Measurements from ENCODE around the gene PODNL1. TPM values are rescaled to one million over a fixed set of nuclear protein-coding genes. Genes with fewer than 3 reads are reported as not detected.

The PODNL1 gene
- total RNA-seq, 2 experiments from 2014 or later = 0.25 to 0.46 TPM

DNA sequence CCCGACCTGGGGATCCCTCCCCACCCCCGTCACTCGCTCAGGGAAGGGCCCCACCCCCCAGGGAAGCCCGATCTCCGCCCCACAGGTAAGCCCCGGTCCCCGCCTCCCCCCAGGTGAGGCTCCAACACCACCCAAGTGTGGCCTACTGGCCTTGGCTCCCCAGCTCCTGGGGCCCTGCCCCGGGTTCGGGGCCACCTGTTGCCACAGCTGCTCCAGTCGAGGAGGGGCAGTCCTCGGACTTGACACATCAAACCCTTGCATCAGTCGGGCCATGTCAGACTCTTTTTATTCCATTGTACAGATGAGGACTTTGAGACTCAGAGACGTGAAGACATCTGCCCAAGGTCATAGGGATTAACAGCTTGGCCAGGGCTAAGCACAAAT lies 31.7 kb downstream of the PODNL1 start:
- POLR2A ChIA-PET = interaction anchor here (0.7 kb wide), 1 partner anchor 132 kb away, joined by 3 read pairs; no protein-coding TSS in a partner anchor
- intact Hi-C loops (cut with DNase I, micrococcal nuclease) = loop anchor here in 1 of 2 experiments (1.0 kb wide), 8 partner anchors 15 to 175 kb away; partner anchors contain the start of genes DCAF15 and RFX1
- peak overlapping the region; percentile 75 for H3K4me3 Mint-ChIP-seq
- peaks cover 14% of the 10 kb centered on the region for H3K4me1 Mint-ChIP-seq
- DNase-seq (peak; percentile 49), ATAC-seq (peak; percentile 27)
- no peaks in the 10 kb centered on the region for H3K27me3 Mint-ChIP-seq
- peak overlapping the region; percentile 77 for H3K27ac Mint-ChIP-seq
- H3K36me3 Mint-ChIP-seq (ENCODE audit: low read depth) = peaks cover 9% of the 10 kb centered on the region
- CTCF ChIA-PET = interaction anchor here (0.5 to 1.3 kb wide), 8 partner anchors 14 to 167 kb away, joined by 3 read pairs; partner anchors contain the start of genes DCAF15, IL27RA and PALM3
- H3K9me3 Mint-ChIP-seq (ENCODE audit: low read depth) = peaks cover 1% of the 10 kb centered on the region

DNA sequence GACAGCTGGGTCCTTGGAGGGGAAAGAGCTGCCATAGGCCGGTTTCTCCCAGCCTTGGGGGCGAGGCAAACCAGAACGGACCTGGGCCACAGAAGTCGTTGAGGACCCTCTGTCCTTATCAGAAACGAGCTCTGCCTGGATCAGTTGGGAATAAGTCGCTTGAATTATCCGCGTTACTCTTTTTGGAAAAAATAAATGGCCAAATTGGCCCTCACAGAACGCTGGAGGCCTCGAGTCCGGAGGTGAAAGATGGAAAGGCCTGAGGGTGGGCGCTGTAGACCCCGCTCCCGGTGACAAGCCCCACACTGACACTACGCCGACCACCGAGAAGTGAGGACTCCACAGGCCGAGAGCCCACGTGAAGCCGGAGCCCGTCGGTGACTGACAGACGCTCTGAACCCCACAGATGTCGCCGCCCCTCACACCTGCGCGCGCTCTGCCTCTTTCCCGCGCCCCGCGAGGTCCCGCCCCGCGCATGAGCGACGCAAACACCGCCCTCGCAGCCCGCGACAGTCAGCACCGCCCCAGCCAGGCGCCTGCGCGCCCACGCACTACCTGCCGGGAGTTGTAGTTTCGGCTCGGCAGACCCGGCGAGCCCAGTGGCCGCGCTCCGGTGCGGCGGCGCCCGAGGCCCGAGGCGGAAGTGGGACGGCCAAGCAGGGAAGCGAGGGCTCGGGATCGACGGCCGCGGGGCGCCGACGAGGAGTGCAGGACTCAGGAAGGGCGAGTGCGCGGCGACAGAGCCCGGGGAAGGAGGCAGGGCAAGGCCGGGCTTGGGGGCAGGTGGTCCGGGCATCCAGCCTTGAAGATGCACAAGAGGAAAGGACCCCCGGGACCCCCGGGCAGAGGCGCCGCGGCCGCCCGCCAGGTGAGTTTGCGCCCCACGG lies 32.3 kb downstream of the PODNL1 start, which contains the start of the genes BRME1 and CC2D1A:
Gene BRME1, minus strand, starts transcription at position 484 of the 887 bp plus-strand sequence. CDS start 1,225 bp downstream, outside the sequence.
Gene CC2D1A, plus strand, starts transcription at position 568 of the 887 bp plus-strand sequence. Its CDS starts 241 bp downstream, at position 809.
- Mint-ChIP-seq H3K36me3 (ENCODE audit: low read depth) (peaks cover 8% of the 10 kb centered on the region), H3K27me3 (no peaks in the 10 kb centered on the region), H3K4me3 (peak within 1 kb of the TSS; percentile 75), H3K4me1 (peaks cover 14% of the 10 kb centered on the region), H3K27ac (peak within 1 kb of the TSS; percentile 93), H3K9me3 (ENCODE audit: low read depth) (peaks cover 1% of the 10 kb centered on the region)
- DNase-seq (peak; percentile 99), ATAC-seq (peak; percentile 97)
- intact Hi-C loops (cut with DNase I, micrococcal nuclease) = loop anchor here in 1 of 2 experiments (1.0 kb wide), 8 partner anchors 15 to 175 kb away; partner anchors contain the start of genes DCAF15 and RFX1
- CTCF ChIA-PET = interaction anchor here (0.5 to 1.3 kb wide), 6 partner anchors 10 to 156 kb away, joined by 3 read pairs; partner anchors contain the start of genes IL27RA and PALM3
- POLR2A ChIA-PET = interaction anchor here (0.7 kb wide), 1 partner anchor 133 kb away, joined by 3 read pairs; no protein-coding TSS in a partner anchor

DNA sequence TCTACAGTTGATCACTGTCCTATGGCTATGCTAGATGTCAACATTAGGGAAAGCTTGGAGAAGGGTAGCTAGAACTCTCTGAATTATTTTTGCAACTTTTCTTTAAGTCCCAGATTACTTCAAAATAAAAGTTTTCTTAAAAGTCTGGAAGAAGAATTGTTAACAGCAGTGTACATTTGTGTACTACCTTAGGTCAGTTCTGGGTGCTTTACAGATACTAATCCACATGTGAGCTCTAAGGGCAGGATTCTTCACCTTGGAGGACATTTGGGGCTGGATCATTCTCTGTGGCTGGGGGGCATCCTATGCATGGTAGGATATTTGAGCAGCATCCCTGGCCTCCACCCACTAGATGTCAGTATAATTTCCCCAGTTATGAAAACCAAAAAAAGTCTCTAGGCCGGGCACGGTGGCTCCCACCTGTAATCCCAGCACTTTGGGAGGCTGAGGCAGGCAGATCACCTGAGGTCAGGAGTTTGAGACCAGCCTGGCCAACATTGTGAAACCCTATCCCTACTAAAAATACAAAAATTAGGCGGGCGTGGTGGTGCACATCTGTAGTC lies 35.1 kb downstream of the PODNL1 start:
- Mint-ChIP-seq H3K4me1 (peaks cover 14% of the 10 kb centered on the region), H3K27ac (no peak overlapping the region), H3K27me3 (no peaks in the 10 kb centered on the region), H3K9me3 (ENCODE audit: low read depth) (peaks cover 1% of the 10 kb centered on the region), H3K36me3 (ENCODE audit: low read depth) (peaks cover 4% of the 10 kb centered on the region), H3K4me3 (no peak overlapping the region)
- ATAC-seq (peak; percentile 21), DNase-seq (peak; percentile 54)
- ChIA-PET POLR2A (interaction anchor here (0.7 kb wide), 1 partner anchor 17 kb away, joined by 9 read pairs; no protein-coding TSS in a partner anchor), CTCF (interaction anchor here (0.6 to 2.2 kb wide), 10 partner anchors 17 to 614 kb away, joined by 3 to 7 read pairs (median 3); no protein-coding TSS in a partner anchor)
- intact Hi-C loops (cut with DNase I, micrococcal nuclease) = no loop called here

DNA sequence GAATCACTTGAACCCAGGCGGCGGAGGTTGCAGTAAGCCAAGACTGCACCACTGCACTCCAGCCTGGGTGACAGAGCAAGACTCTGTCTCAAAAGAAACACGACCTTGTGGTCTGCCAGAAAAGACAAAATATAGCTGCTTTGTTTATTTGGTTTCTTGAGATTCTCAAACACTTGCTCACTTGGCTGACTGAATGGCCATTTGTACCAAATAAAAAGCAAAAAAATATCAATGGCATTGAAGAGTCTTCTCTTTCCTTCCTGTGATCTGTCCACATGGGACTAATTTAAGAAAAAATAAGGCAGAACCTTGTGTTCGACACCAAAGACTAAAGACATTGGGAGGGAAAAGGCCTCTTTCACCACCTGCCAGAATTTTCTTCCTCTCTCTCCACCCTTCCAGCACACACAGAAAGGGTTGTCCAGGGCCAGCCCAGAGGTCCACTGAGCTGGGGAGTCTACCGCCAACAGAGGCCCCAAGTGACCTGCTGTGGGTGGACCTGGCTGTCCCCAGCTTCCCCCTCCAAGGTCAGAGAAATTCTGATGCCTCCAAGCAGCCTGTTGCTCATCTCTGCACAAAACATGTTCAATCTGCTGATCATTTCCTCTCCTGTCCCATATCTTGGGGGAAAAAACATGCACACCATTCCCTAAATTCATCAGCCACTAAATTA lies 38.2 kb downstream of the PODNL1 start:
- Mint-ChIP-seq H3K4me1 (no peaks in the 10 kb centered on the region), H3K4me3 (no peak overlapping the region), H3K9me3 (ENCODE audit: low read depth) (no peaks in the 10 kb centered on the region), H3K27me3 (no peaks in the 10 kb centered on the region), H3K27ac (no peak overlapping the region), H3K36me3 (ENCODE audit: low read depth) (no peaks in the 10 kb centered on the region)
- ATAC-seq (no peak), DNase-seq (no peak)
- ChIA-PET CTCF (interaction anchor here (1.0 to 1.5 kb wide), 2 partner anchors 97 to 176 kb away, joined by 3 read pairs; no protein-coding TSS in a partner anchor), POLR2A (no interaction called here)
- intact Hi-C loops (cut with DNase I, micrococcal nuclease) = no loop called here

DNA sequence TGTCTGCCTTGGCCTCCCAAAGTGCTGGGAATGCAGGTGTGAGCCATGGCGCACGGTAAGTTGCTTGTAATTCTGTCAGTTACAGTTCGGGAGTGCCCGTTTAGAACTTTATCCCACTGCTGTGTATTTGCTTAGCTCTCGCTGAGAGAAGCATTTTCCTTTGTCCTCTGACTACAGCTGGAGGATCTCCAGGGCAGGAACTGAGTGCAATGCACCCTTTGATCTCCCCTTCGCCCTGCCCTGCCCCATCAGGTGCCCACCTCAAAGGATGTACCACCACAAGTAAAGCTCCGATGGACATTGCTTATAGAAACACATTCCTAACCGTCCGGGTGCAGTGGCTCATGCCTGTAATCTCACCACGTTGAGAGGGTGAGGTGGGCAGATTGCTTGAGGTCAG lies 38.8 kb downstream of the PODNL1 start:
- no peaks in the 10 kb centered on the region for H3K9me3 Mint-ChIP-seq (ENCODE audit: low read depth)
- DNase-seq (no peak), ATAC-seq (no peak)
- no peaks in the 10 kb centered on the region for H3K27me3 Mint-ChIP-seq
- ChIA-PET POLR2A (no interaction called here), CTCF (interaction anchor here (1.1 to 1.5 kb wide), 2 partner anchors 149 to 177 kb away, joined by 3 read pairs; no protein-coding TSS in a partner anchor)
- H3K27ac Mint-ChIP-seq = no peak overlapping the region
- H3K4me3 Mint-ChIP-seq = no peak overlapping the region
- intact Hi-C loops (cut with DNase I, micrococcal nuclease) = no loop called here
- no peaks in the 10 kb centered on the region for H3K36me3 Mint-ChIP-seq (ENCODE audit: low read depth)
- H3K4me1 Mint-ChIP-seq = no peaks in the 10 kb centered on the region

DNA sequence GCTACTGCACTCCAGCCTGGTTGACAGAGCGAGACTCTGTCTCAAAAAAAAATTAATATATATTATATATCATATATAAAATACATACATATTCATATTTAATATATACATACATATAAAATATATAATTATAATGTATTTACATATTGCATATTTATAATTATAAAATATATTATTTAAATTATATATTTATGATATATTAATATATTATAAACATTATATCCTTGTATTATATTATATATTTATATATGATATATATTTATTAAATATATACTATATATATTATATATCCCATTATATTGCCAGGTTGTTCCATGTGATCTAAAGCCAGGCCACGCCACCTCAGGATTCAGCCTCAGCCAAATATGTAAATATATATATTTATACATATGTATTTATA lies 42.0 kb downstream of the PODNL1 start:
- intact Hi-C loops (cut with DNase I, micrococcal nuclease) = no loop called here
- H3K4me1 Mint-ChIP-seq = no peaks in the 10 kb centered on the region
- H3K36me3 Mint-ChIP-seq (ENCODE audit: low read depth) = no peaks in the 10 kb centered on the region
- no peak overlapping the region for H3K4me3 Mint-ChIP-seq
- POLR2A ChIA-PET = no interaction called here
- H3K27me3 Mint-ChIP-seq = no peaks in the 10 kb centered on the region
- DNase-seq = no peak
- no peak for ATAC-seq
- CTCF ChIA-PET = no interaction called here
- H3K9me3 Mint-ChIP-seq (ENCODE audit: low read depth) = no peaks in the 10 kb centered on the region
- H3K27ac Mint-ChIP-seq = no peak overlapping the region

DNA sequence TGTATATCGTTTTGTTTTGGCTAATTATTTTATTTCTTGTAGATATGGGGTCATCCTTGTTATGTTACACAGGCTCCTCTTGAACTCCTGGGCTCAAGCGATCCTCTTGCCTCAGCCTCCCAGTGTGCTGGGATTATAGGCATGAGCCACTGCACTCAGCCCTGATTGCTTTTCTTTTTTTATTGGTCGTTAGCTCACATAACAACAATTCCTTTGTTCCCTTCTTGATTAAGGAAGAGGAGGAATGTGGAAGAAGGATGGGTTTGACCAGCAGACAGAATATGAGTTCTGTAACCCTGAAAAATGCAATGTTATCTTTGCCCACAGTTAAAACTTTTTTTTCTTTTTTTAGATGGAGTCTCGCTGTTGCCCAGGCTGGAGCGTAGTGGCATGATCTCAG lies 43.7 kb downstream of the PODNL1 start:
- H3K27me3 Mint-ChIP-seq = no peaks in the 10 kb centered on the region
- no peaks in the 10 kb centered on the region for H3K9me3 Mint-ChIP-seq (ENCODE audit: low read depth)
- no peaks in the 10 kb centered on the region for H3K36me3 Mint-ChIP-seq (ENCODE audit: low read depth)
- intact Hi-C loops (cut with DNase I, micrococcal nuclease) = no loop called here
- no peak for ATAC-seq
- H3K4me1 Mint-ChIP-seq = no peaks in the 10 kb centered on the region
- DNase-seq = no peak
- POLR2A ChIA-PET = interaction anchor here (0.5 kb wide), 1 partner anchor 96 kb away, joined by 3 read pairs; no protein-coding TSS in a partner anchor
- no peak overlapping the region for H3K27ac Mint-ChIP-seq
- CTCF ChIA-PET = no interaction called here
- no peak overlapping the region for H3K4me3 Mint-ChIP-seq

DNA sequence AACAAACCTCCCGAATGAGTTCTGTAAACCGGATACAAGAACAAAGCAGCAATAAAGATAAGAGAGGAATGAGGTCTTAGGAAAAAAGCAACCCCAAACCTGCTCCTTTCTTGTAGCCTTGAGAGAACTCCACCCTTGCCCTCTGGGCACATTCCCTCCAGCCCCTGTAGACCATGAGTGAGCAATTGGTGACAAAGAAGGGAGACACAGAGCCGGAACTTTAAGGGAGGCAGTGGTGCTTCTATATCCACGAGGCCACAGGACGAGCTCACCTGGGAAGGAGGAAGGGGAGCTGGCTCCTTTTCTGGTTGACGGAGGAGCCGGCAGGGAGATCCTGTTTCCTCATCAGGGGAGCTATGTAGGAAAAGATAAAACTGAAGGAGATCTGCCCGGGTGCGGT lies 45.3 kb downstream of the PODNL1 start:
- no peak overlapping the region for H3K4me3 Mint-ChIP-seq
- ChIA-PET POLR2A (interaction anchor here (0.6 kb wide), 3 partner anchors 20 to 192 kb away, joined by 3 to 4 read pairs (median 4); no protein-coding TSS in a partner anchor), CTCF (interaction anchor here (1.0 kb wide), 1 partner anchor 13 kb away, joined by 4 read pairs; no protein-coding TSS in a partner anchor)
- no peak overlapping the region for H3K27ac Mint-ChIP-seq
- ATAC-seq (no peak), DNase-seq (no peak)
- intact Hi-C loops (cut with DNase I, micrococcal nuclease) = no loop called here
- no peaks in the 10 kb centered on the region for H3K36me3 Mint-ChIP-seq (ENCODE audit: low read depth)
- H3K27me3 Mint-ChIP-seq = no peaks in the 10 kb centered on the region
- no peaks in the 10 kb centered on the region for H3K4me1 Mint-ChIP-seq
- no peaks in the 10 kb centered on the region for H3K9me3 Mint-ChIP-seq (ENCODE audit: low read depth)

DNA sequence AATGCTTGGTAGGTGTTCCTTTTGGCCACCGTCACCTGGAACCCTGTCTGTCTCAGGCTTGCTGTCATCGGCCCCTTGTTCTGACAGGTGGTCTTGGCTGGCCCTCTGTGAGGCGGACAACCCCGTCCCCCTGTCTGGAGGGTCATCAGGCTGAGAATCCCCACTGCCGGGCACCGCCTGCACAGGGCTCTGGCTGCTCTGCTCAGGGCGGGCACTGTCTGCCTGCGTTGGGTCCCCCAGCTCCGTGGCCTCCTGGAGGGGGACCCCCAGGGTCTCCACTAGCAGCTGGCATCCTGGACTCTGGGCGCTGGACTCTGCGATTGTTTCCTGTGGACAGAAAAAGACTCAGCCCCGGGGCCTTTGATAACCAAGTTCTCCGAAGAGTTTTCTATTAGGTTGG lies 48.1 kb downstream of the PODNL1 start:
- no peak for DNase-seq
- Mint-ChIP-seq H3K9me3 (ENCODE audit: low read depth) (no peaks in the 10 kb centered on the region), H3K27ac (no peak overlapping the region), H3K27me3 (no peaks in the 10 kb centered on the region), H3K4me3 (no peak overlapping the region), H3K4me1 (no peaks in the 10 kb centered on the region), H3K36me3 (ENCODE audit: low read depth) (no peaks in the 10 kb centered on the region)
- ATAC-seq = no peak
- ChIA-PET POLR2A (no interaction called here), CTCF (no interaction called here)
- intact Hi-C loops (cut with DNase I, micrococcal nuclease) = no loop called here

DNA sequence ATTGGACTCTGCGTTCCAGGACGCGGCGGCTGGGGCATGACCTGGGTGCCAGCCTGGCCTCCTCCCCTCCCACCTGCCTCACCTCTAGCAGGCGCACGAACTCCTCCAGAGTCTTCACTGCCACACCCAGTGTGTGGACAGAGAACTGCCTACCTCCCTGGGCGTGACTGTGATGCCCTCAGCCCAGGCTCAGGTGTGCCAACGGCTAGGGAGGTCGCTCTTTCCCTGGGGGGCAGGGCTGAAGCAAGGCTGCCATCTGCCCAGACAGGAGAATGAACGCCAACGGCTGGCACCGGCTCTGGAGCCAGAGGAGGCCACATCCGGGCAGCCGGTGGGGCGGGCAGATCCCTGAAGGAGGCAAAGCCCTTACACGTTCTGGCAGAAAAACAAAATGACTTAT lies 49.9 kb downstream of the PODNL1 start:
- H3K27me3 Mint-ChIP-seq = no peaks in the 10 kb centered on the region
- POLR2A ChIA-PET = no interaction called here

DNA sequence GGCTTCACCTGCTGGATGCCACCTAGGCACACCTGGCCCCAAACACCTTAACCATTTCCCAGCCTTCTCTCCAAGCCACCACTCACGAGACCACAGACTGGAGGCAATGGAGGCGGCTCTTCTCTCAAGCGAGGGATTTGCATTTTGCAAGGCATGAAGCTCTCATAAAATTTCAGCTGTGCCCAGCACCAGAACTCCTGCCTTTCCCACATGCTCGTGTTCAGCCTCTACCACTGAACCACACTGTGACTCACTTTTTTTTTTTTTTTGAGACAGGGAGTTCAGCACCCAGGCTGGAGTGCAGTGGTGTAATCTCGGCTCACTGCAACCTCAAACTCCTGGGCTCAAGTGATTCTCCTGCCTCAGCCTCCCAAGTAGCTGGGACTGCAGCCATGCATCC lies 50.7 kb downstream of the PODNL1 start:
- Mint-ChIP-seq H3K4me3 (no peak overlapping the region), H3K27ac (no peak overlapping the region), H3K36me3 (ENCODE audit: low read depth) (no peaks in the 10 kb centered on the region), H3K9me3 (ENCODE audit: low read depth) (no peaks in the 10 kb centered on the region), H3K4me1 (peaks cover 9% of the 10 kb centered on the region), H3K27me3 (no peaks in the 10 kb centered on the region)
- ChIA-PET CTCF (interaction anchor here (1.4 to 1.5 kb wide), 2 partner anchors 161 to 182 kb away, joined by 3 to 5 read pairs; no protein-coding TSS in a partner anchor), POLR2A (interaction anchor here (0.6 kb wide), 1 partner anchor 172 kb away, joined by 3 read pairs; no protein-coding TSS in a partner anchor)
- intact Hi-C loops (cut with DNase I, micrococcal nuclease) = no loop called here
- DNase-seq (no peak), ATAC-seq (peak; percentile 26)

More for the DNA sequence above, 49.9 kb downstream of the PODNL1 start:
- ATAC-seq = no peak
- CTCF ChIA-PET = interaction anchor here (0.8 kb wide), 1 partner anchor 171 kb away, joined by 3 read pairs; no protein-coding TSS in a partner anchor
- H3K4me1 Mint-ChIP-seq = peaks cover 6% of the 10 kb centered on the region
- intact Hi-C loops (cut with DNase I, micrococcal nuclease) = no loop called here
- no peaks in the 10 kb centered on the region for H3K9me3 Mint-ChIP-seq (ENCODE audit: low read depth)
- no peak for DNase-seq
- no peaks in the 10 kb centered on the region for H3K36me3 Mint-ChIP-seq (ENCODE audit: low read depth)
- no peak overlapping the region for H3K4me3 Mint-ChIP-seq
- H3K27ac Mint-ChIP-seq = no peak overlapping the region
